HG03103 (cell line): ENCODE measurements around the gene MED16.
"Not testable (repeated sequence)": the region's sequence is repeated elsewhere in the genome, so short reads cannot be mapped to it uniquely, and the experiment has no call there.

ENCODE experiments used
- ATAC-seq: cut with Tn5 transposase; IDR thresholded peaks from one replicate; pipeline ENCODE4 v1.9.1; 2021; ENCODE audit warnings: low read depth; ENCODE audit not compliant: unreplicated experiment

Gene MED16

DNA sequence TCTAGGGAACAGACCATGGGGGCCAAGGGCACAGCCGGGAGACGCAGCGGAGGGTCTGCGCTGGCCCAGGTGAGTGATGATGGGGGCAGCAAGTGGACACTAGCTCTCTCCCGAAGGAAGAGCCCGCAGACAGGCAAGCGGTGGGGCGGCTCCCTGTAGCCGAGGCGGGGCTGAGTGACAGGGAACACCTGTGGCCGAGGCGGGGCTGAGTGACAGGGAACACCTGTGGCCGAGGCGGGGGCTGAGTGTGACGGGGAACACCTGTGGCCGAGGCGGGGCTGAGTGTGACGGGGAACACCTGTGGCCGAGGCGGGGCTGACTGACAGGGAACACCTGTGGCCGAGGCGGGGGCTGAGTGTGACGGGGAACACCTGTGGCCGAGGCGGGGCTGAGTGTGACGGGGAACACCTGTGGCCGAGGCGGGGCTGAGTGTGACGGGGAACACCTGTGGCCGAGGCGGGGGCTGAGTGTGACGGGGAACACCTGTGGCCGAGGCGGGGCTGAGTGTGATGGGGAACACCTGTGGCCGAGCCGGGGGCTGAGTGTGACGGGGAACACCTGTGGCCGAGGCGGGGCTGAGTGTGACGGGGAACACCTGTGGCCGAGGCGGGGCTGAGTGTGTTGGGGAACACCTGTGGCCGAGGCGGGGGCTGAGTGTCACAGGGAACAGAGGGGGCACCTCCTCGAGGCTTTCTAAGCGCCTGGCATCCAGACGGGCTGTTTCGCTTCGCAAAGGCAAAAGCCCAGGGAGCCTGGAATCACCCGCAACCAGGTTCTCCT lies 1.4 kb downstream of the MED16 start:
- ATAC-seq = not testable (repeated sequence)

DNA sequence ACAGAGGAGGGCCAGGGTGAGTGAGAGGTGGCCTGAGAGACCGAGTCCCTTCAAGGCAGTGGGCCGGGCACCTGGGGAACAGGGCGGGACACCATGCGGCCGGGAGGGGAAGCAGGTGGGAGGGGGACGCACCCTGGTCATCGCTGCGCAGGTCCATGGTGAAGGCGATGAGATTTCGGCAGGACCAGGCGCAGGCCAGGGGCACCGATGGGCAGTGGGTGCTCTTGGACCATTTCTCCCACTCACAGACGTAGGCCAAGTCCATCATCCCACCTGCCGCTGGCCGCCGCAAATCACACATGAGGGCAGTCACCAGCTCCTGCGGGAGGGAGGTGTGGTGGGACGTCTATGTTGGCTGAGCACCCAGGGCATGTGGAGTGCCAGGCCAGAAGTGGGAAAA lies 2.2 kb downstream of the MED16 start:
- no peak for ATAC-seq

DNA sequence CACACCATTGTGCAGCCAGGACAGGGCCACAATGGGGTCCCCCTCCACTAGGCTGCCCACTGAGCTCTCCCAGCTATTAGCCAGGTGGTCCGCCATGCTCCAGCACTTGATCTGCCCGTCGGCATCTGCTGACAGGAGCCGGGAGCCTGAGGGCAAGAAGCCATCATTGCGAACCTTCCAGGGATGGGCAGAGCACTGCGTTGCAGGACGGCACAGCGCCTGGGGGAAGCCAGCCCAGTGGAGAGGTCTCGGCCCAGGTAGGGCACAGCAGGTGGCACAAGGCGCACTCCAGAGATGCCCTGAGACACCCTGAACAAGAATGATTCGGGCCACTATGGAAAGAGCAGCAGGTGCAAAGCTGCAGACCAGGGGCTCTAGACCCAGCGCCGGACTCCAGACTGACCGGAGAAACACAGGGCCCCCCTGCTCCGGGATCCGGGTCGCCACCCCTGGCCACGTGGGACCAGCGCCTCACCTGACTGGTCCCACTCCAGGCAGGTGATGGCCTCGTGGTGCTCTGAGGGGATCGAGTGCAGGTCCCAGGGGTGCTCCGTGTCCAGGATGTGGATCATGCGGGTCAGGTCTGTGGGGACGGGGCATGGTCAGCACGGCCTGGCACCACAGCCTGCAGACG lies 3.2 kb downstream of the MED16 start:
- ATAC-seq = no peak

DNA sequence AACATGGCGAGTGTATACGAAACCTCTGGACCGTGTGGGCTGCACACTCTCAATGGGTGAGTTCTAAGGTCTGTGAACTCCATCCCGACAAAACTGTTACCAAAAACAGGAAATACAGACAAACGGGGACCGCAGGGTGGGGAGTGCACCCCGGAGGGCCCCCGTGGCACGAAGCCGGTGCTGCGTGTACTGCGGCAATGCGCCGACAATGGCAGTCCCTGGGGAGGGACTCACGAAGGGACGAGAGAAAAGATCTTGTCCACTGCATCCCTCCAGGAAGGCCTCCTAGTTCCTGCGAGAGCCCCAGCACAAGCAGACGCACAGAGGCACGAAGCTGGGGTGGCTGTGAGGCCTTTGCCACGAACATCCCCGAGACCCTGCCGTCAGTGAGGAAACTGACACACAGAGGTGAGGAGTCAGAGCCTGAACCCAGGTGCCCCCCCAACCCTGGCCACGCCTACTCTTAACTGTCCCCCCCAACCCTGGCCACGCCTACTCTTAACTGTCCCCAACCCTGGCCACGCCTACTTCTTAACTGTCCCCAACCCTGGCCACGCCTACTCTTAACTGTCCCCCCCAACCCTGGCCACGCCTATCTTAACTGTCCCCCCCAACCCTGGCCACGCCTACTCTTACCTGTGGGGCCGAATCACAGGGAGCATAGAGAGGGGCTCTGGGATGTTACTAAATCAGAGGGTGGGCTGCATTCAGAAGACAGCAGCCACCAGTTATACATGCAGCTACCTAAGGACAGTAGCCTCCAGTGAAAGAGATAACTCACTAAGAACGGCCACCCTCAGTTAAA lies 4.2 kb downstream of the MED16 start:
- ATAC-seq = no peak

DNA sequence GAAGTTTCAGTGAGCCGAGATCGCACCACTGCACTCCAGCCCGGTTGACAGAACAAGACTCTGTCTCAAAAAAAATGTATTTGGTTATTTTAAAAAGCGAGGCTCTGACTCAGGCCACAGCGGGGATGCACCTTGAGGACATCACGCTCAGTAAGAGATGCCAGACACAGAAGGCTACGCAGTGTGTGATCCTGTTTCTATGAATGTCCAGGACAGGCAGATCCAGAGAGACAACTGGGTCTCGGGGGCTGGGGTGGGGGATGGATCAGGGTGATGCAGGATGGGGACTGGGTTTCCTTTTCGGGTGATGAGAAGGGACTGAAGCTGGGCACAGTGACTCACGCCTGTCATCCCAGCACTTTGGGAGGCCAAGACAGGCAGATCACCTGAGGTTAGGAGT lies 5.4 kb downstream of the MED16 start:
- ATAC-seq = no peak

- no peak for ATAC-seq
Measured at GRCh38 chr19:887072-887471, 5.9 kb downstream of the MED16 start.

GRCh38 chr19:885536-886224 lies 7.3 kb downstream of the MED16 start:
- no peak for ATAC-seq

GRCh38 chr19:884420-885211 lies 8.4 kb downstream of the MED16 start:
- ATAC-seq = no peak

DNA sequence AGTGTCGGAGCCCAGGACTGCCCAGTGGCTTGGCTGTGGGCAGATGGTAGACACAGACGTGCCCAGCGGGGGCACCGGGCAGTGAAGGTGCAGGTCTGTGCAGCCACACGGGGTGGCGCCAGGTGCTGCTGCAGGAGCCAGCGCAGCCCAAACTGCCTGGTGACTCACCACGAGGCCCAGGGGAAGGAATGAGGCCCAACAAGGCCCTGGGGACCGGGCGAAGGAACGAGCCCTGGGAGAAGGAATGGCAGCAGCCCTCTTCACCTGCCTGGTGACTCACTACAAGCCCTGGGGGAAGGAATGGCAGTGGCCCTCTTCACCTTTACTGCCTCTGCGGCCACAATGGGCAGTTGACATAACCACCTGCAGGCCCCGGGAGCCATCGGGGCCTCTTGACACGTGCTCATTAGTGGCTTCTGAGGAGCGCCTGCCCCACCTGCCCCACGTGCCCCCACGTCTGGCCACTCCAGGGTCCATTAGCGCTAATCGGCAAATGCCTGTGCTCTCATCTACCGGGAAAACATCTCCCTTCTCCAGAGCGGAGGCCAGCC lies 9.3 kb downstream of the MED16 start:
- no peak for ATAC-seq

DNA sequence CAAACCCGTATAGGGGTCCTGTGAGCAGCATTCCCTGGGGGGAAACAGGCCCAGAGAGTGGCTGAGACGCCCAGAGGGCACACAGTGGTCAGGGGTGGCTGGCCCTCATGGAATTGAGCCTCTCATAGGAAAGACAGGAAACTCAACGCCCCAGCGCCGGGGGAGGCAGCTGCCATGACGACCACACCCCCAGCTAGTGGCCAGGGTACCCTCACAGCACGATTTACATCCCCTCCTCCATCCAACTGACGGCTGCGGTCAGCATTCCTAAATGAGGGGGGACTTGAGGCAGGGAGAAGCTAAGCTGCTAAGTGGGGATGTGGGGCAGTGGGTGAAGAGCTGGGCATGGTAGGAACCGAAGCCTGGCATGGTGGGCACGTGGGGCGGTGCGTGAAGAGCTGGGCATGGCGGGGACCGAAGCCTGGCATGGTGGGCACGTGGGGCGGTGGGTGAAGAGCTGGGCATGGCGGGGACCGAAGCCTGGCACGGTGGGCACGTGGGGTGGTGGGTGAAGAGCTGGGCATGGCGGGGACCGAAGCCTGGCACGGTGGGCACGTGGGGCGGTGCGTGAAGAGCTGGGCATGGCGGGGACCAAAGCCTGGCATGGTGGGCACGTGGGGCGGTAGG lies 10.0 kb downstream of the MED16 start:
- ATAC-seq = no peak

GRCh38 chr19:881385-882071 lies 11.5 kb downstream of the MED16 start:
- ATAC-seq = no peak

- ATAC-seq = no peak
Measured at GRCh38 chr19:879711-880438, 13.1 kb downstream of the MED16 start.

GRCh38 chr19:878751-879561 lies 14.0 kb downstream of the MED16 start:
- not testable (repeated sequence) for ATAC-seq

DNA sequence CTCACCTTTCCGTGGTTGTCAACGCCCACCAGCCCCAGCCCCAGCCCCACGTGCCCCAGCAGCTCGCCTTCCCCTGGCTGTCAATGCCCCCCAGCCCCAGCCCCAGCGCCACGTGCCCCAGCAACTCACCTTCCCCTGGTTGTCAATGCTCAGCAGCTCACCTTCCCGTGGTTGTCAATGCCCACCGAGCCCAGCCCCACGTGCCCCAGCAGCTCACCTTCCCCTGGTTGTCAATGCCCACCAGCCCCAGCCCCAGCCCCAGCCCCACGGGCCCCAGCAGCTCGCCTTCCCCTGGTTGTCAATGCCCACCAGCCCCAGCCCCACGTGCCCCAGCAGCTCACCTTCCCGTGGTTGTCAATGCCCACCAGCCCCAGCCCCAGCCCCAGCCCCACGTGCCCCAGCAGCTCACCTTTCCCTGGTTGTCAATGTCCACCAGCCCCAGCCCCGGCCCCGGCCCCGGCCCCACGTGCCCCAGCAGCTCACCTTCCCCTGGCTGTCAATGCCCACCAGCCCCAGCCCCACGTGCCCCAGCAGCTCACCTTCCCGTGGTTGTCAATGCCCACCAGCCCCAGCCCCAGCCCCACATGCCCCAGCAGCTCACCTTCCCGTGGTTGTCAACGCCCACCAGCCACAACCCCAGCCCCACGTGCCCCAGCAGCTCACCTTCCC lies 14.9 kb downstream of the MED16 start:
- not testable (repeated sequence) for ATAC-seq

- ATAC-seq = no peak
Measured at GRCh38 chr19:876780-877314, 16.1 kb downstream of the MED16 start.

- no peak for ATAC-seq
Measured at GRCh38 chr19:876089-876488, 16.9 kb downstream of the MED16 start.
